Nephron (organoid): Measurements from ENCODE around the gene TAOK1.

Experiments used
- H3K27ac Mint-ChIP-seq, 3 experiments: 2 replicates each; pipeline ENCODE4 v1.8.0; 2020; ENCODE audit warnings: mixed read lengths in 3 of 3, mild to moderate bottlenecking in 2 of 3, moderate library complexity in 1 of 3
- H3K27me3 Mint-ChIP-seq: 2 replicates; pipeline ENCODE4 v1.8.0; 2021; ENCODE audit warnings: low read depth, mild to moderate bottlenecking, moderate library complexity, mixed read lengths
- H3K36me3 Mint-ChIP-seq: 2 replicates; pipeline ENCODE4 v1.8.0; 2020; ENCODE audit warnings: low read depth, mixed read lengths
- H3K4me1 Mint-ChIP-seq: 2 replicates; pipeline ENCODE4 v1.8.0; 2020; ENCODE audit warnings: mixed read lengths
- H3K4me3 Mint-ChIP-seq, 3 experiments: 2 replicates each; pipeline ENCODE4 v1.8.0; 2020; ENCODE audit warnings: mild to moderate bottlenecking in 3 of 3, mixed read lengths in 3 of 3, moderate library complexity in 2 of 3
- H3K9me3 Mint-ChIP-seq: 2 replicates; pipeline ENCODE4 v1.8.0; 2020; ENCODE audit warnings: mixed read lengths
- TF ChIP-seq, protein P1 (sequence below), 3 experiments: fragments of 200-600 bp; sonication (generic); IDR thresholded peaks; one replicate each; pipeline ENCODE4 v1.5.0; 2021; ENCODE audit warnings: antibody characterized with exemption in 3 of 3; ENCODE audit not compliant: unreplicated experiment in 3 of 3

TAOK1 gene

DNA sequence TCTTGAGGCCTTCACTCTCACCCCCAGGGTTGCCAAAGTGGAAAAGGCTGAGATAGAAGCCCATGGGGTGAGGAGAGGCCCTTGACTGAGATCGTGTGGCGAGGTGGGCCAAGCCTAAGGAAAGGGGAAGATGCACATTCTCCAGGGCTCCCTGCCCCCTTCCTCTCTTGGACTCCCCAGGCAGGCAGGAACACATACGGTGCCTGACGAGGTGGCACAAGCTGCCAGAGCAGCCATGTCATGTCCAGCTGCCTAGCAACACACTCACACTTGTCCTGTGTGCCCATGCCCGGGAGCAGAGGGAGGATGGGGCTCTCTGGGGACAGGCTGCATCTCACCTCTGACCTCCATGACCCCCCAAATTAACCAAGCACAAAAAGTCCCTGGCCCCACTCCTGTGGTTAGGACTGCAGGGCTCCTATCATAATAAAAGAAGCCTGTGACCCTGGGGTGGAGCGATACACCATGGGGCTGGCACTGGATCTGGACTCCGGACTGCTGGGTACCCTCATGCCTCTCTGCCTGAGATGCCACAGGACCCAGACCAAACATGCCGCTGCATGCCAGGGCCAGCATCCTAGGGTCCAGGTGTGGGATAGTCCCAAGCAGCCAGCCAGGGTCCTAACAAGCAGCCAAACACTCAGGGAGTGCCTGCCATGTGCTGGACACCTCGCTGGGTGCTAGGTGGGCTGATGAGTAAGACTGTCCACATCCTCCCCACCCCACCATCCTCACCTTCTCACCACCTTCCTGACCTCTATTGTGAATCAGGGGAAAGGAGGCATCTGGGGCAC lies 196.7 kb downstream of the TAOK1 start:
- Mint-ChIP-seq H3K27ac (no peak overlapping the region), H3K9me3 (no peaks in the 10 kb centered on the region), H3K4me1 (peaks cover 45% of the 10 kb centered on the region)

DNA sequence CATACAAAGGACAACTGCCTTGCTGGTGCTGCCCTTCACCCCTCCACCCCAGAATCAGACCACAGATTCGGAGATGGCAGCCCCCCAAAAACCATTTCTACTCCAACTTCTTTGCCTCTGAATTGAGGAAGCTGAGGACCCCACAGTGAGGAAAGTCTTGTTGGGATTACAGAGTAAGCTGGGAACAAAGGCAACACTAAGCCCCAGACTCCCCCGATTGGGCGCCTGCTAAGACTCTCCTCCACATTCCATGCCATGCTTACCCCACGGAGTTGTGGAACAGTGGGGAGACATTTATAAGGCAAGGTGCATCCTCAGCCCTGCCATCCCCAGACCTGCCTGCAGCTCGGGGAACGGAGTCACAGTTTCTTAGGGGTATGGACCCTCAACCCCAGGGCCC lies 197.4 kb downstream of the TAOK1 start:
- H3K27me3 Mint-ChIP-seq: no peaks in the 10 kb centered on the region
- H3K4me1 Mint-ChIP-seq: peaks cover 53% of the 10 kb centered on the region
- no peaks in the 10 kb centered on the region for H3K9me3 Mint-ChIP-seq
- H3K27ac Mint-ChIP-seq: no peak overlapping the region
- TF ChIP-seq, protein P1, sequence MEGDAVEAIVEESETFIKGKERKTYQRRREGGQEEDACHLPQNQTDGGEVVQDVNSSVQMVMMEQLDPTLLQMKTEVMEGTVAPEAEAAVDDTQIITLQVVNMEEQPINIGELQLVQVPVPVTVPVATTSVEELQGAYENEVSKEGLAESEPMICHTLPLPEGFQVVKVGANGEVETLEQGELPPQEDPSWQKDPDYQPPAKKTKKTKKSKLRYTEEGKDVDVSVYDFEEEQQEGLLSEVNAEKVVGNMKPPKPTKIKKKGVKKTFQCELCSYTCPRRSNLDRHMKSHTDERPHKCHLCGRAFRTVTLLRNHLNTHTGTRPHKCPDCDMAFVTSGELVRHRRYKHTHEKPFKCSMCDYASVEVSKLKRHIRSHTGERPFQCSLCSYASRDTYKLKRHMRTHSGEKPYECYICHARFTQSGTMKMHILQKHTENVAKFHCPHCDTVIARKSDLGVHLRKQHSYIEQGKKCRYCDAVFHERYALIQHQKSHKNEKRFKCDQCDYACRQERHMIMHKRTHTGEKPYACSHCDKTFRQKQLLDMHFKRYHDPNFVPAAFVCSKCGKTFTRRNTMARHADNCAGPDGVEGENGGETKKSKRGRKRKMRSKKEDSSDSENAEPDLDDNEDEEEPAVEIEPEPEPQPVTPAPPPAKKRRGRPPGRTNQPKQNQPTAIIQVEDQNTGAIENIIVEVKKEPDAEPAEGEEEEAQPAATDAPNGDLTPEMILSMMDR (IDR thresholded peaks at IDR 0.05; ENCODE audit: unreplicated experiment in 3 of 3): no peak
- H3K36me3 Mint-ChIP-seq: no peaks in the 10 kb centered on the region
- H3K4me3 Mint-ChIP-seq: peak overlapping the region; percentile 88 to 95 (median 95)

More for the DNA sequence above, 196.7 kb downstream of the TAOK1 start:
- Mint-ChIP-seq H3K27me3 (no peaks in the 10 kb centered on the region), H3K4me3 (peak overlapping the region; percentile 88 to 95 (median 95)), H3K36me3 (peaks cover 4% of the 10 kb centered on the region)
- TF ChIP-seq, protein P1 (IDR thresholded peaks at IDR 0.05; ENCODE audit: unreplicated experiment in 3 of 3): no peak

GRCh38 chr17:29588017-29588561 lies 197.9 kb downstream of the TAOK1 start:
- Mint-ChIP-seq H3K27ac (peak overlapping the region; percentile 65 to 84 (median 69)), H3K9me3 (no peaks in the 10 kb centered on the region)

DNA sequence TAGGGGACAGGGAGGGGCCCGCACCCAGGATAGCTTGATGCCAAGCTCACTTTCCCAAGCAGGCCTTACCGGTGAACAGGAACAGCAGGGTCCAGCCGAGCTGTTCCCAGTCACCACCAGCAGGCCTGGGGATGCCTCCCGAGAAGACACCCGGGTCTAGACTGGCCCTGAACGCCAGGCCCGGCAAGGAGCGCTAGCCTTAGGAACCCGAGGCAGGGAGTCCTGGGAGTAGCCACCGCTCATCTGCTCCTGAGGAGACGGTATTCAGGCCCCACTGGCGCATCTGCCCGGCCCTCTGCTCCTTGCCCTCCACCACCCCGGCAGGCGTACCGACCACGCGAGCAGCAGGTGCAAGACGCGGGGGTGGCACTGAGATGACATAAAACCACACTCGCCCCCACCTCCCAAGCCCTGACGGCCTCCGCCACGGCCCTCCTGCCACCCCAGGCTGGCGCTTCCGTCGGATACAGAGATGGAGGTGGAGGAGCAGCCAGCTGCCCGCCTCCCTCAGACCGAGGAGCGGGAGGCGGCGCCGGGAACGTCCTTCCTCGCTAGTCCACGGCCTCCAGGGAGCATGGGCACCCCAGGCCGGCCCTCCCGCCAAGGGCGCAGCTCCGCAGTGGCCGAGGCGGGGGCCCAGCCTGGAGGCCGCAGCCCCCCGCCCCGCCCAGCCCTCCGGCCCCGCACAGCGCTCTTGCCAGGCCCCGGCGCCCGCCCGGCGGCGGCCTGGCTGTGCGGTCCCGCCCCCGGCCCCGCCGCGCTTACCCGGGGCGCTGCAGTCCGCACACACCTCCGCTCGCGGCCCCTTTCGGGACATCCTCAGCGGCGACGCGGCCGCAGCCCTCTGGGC lies 198.6 kb downstream of the TAOK1 start:
- Mint-ChIP-seq H3K27me3 (no peaks in the 10 kb centered on the region), H3K36me3 (no peaks in the 10 kb centered on the region), H3K4me1 (peaks cover 53% of the 10 kb centered on the region), H3K27ac (peak overlapping the region; percentile 65 to 84 (median 69)), H3K4me3 (peak overlapping the region; percentile 88 to 95 (median 95)), H3K9me3 (no peaks in the 10 kb centered on the region)
- TF ChIP-seq, protein P1 (IDR thresholded peaks at IDR 0.05; ENCODE audit: unreplicated experiment in 3 of 3): no peak

More at GRCh38 chr17:29588017-29588561, 197.9 kb downstream of the TAOK1 start:
- Mint-ChIP-seq H3K36me3 (no peaks in the 10 kb centered on the region), H3K4me3 (peak overlapping the region; percentile 88 to 95 (median 95)), H3K4me1 (peaks cover 53% of the 10 kb centered on the region), H3K27me3 (no peaks in the 10 kb centered on the region)
- TF ChIP-seq, protein P1 (IDR thresholded peaks at IDR 0.05; ENCODE audit: unreplicated experiment in 3 of 3): no peak

GRCh38 chr17:29589524-29590410 lies 199.6 kb downstream of the TAOK1 start, which contains the start of gene GIT1:
TSS of gene GIT1 (minus strand) at chr17:29589648. CDS start at chr17:29589378, 270 bp downstream.
- H3K27ac Mint-ChIP-seq: peak within 1 kb of the TSS; percentile 70 to 96 (median 93)
- no peaks in the 10 kb centered on the region for H3K9me3 Mint-ChIP-seq
- no peaks in the 10 kb centered on the region for H3K27me3 Mint-ChIP-seq
- TF ChIP-seq, protein P1 (IDR thresholded peaks at IDR 0.05; ENCODE audit: unreplicated experiment in 3 of 3): no peak
- peaks cover 45% of the 10 kb centered on the region for H3K4me1 Mint-ChIP-seq
- H3K4me3 Mint-ChIP-seq: peak within 1 kb of the TSS; percentile 88 to 95 (median 95)
- H3K36me3 Mint-ChIP-seq: no peaks in the 10 kb centered on the region
